Esophagus muscularis mucosa (tissue), 3 donors: ENCODE results near the gene GPRASP2.
"Not testable (repeated sequence)": the region's sequence is repeated elsewhere in the genome, so short reads cannot be mapped to it uniquely, and the experiment has no call there.

Experiments
- EP300 ChIP-seq: sonication (generic); formaldehyde crosslinking; IDR thresholded peaks from one replicate; pipeline ENCODE4 v1.6.1; 2017; ENCODE audit warnings: antibody characterized with exemption
- TF ChIP-seq, protein P1 (sequence below), 3 experiments: fragments of 200-600 bp in 2 of 3; fragments of 450-650 bp in 1 of 3; sonication (generic) in 2 of 3; IDR thresholded peaks; one replicate each; pipeline ENCODE4 v1.5.1; 2017 to 2019; ENCODE audit warnings: antibody characterized with exemption in 3 of 3, mild to moderate bottlenecking in 2 of 3, moderate library complexity in 1 of 3

DNA sequence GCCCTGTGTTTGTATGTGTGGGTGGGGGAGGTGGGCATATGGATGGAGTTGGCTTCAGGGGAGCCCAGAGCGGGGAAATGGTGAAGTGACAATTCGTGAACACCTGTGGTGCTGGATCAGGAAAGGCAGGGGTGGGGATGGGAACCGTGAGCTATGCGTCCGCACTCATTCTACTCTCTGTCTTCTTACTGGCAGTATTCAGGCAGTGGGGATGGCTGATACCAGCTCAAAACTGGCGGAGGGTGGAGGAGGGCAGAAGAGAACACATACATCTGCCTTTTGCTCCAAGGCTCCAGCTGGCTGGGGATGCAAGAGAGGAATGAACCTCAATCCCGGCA is 8.9 kb downstream of the GPRASP2 start:
- TF ChIP-seq, protein P1, sequence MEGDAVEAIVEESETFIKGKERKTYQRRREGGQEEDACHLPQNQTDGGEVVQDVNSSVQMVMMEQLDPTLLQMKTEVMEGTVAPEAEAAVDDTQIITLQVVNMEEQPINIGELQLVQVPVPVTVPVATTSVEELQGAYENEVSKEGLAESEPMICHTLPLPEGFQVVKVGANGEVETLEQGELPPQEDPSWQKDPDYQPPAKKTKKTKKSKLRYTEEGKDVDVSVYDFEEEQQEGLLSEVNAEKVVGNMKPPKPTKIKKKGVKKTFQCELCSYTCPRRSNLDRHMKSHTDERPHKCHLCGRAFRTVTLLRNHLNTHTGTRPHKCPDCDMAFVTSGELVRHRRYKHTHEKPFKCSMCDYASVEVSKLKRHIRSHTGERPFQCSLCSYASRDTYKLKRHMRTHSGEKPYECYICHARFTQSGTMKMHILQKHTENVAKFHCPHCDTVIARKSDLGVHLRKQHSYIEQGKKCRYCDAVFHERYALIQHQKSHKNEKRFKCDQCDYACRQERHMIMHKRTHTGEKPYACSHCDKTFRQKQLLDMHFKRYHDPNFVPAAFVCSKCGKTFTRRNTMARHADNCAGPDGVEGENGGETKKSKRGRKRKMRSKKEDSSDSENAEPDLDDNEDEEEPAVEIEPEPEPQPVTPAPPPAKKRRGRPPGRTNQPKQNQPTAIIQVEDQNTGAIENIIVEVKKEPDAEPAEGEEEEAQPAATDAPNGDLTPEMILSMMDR (IDR thresholded peaks at IDR 0.05) = not testable (repeated sequence)
- not testable (repeated sequence) for TF ChIP-seq EP300
